Measurements from ENCODE around the gene APOA4. TPM values are rescaled to one million over a fixed set of nuclear protein-coding genes. Genes with fewer than 3 reads are reported as not detected.

Gene APOA4
- polyA plus RNA-seq, 1 of the 3 experiments (the other 2 are of a cell fraction), result not detected

GRCh38 chr11:116788975-116789374, 34.1 kb downstream of the APOA4 start:
- Histone ChIP-seq H3K9me2 (no peaks in the 10 kb centered on the region), H4K20me1 (ENCODE audit: insufficient read depth) (no peaks in the 10 kb centered on the region), H3K36me3 (replicated peaks in 1 of 2; ENCODE audit: control insufficient read depth in 1 of 2, insufficient read depth in 2 of 2, low read length in 1 of 2) (peaks cover 23 to 28% of the 10 kb centered on the region in 2 experiments), H3K79me2 (ENCODE audit: insufficient read depth) (peaks cover 27% of the 10 kb centered on the region), H3K27ac (ENCODE audit: low read depth in 2 of 2, low read length in 1 of 2) (no peak overlapping the region), H3K4me3 (ENCODE audit: low read depth in 2 of 2, low read length in 1 of 2) (no peak overlapping the region; a peak in 1 of 4 replicates), H2AFZ (ENCODE audit: low read depth) (no peak overlapping the region), H3K4me2 (peak overlapping the region; percentile 88; the same call in 1 of the 2 replicates), H3F3A (replicated peaks; ENCODE audit: insufficient read depth) (peaks cover 11% of the 10 kb centered on the region), H3K4me1 (ENCODE audit: control insufficient read depth in 1 of 2, insufficient read depth in 2 of 2, low read depth in 1 of 2, low read length in 1 of 2) (peaks cover 8 to 20% of the 10 kb centered on the region in 2 experiments; a peak in 3 of 4 replicates), H3K9me3 (no peaks in the 10 kb centered on the region), H3K27me3 (ENCODE audit: insufficient read depth) (no peaks in the 10 kb centered on the region), H3K9ac (no peak overlapping the region)
- CTCF ChIA-PET, result interaction anchor here (1.0 to 11.4 kb wide), 4 partner anchors 47 to 438 kb away, joined by 5 to 268 read pairs (median 16); partner anchors contain the start of gene SIK3
- WGBS (ENCODE audit: low lambda C conversion rate), result 100% methylated on average over 3 of the region's 4 CpGs
- DNase-seq, result no peak
- POLR2A ChIA-PET, result interaction anchor here (1.2 kb wide), 1 partner anchor 310 kb away, joined by 3 read pairs; no protein-coding TSS in a partner anchor
- TF ChIP-seq IRF3 (IDR thresholded peaks at IDR 0.05; ENCODE audit: low read depth, low read length) (no peak), PBX3 (IDR thresholded peaks at IDR 0.05) (no peak), TAF1 (IDR thresholded peaks at IDR 0.05; ENCODE audit: borderline replicate concordance, low read depth, low read length) (no peak), YY1 (IDR thresholded peaks at IDR 0.05; ENCODE audit: low read depth) (no peak), POLR2AphosphoS5 (IDR thresholded peaks at IDR 0.05; ENCODE audit: low read depth, low read length) (no peak)

- Histone ChIP-seq H4K20me1 (ENCODE audit: insufficient read depth) (no peaks in the 10 kb centered on the region), H3K4me2 (peak overlapping the region; percentile 88), H3K4me1 (ENCODE audit: control insufficient read depth in 1 of 2, insufficient read depth in 2 of 2, low read depth in 1 of 2, low read length in 1 of 2) (peaks cover 8 to 20% of the 10 kb centered on the region in 2 experiments; a peak in 3 of 4 replicates), H3K36me3 (replicated peaks in 1 of 2; ENCODE audit: control insufficient read depth in 1 of 2, insufficient read depth in 2 of 2, low read length in 1 of 2) (peaks cover 27 to 32% of the 10 kb centered on the region in 2 experiments), H3K9me3 (no peaks in the 10 kb centered on the region), H3K27me3 (ENCODE audit: insufficient read depth) (no peaks in the 10 kb centered on the region), H3K9me2 (no peaks in the 10 kb centered on the region), H3F3A (replicated peaks; ENCODE audit: insufficient read depth) (peaks cover 10% of the 10 kb centered on the region), H3K4me3 (ENCODE audit: low read depth in 2 of 2, low read length in 1 of 2) (peak overlapping the region; percentile 75 to 93), H2AFZ (ENCODE audit: low read depth) (peak overlapping the region; percentile 98), H3K9ac (peak overlapping the region; percentile 90), H3K27ac (ENCODE audit: low read depth in 2 of 2, low read length in 1 of 2) (peak overlapping the region; percentile 58 to 70; a peak in 2 of 4 replicates), H3K79me2 (ENCODE audit: insufficient read depth) (peaks cover 27% of the 10 kb centered on the region)
- ChIA-PET CTCF (interaction anchor here (0.8 to 11.4 kb wide), 5 partner anchors 14 to 438 kb away, joined by 3 to 268 read pairs (median 7); partner anchors contain the start of gene SIK3), POLR2A (interaction anchor here (1.0 to 1.7 kb wide), 4 partner anchors 15 to 355 kb away, joined by 3 to 8 read pairs (median 4); partner anchors contain the start of genes APOA1 and PAFAH1B2)
- TF ChIP-seq FOXM1 (IDR thresholded peaks at IDR 0.05; ENCODE audit: low read depth), result no peak
- TF ChIP-seq GABPA (IDR thresholded peaks at IDR 0.05; ENCODE audit: low read depth), result no peak
- TF ChIP-seq ELF1 (IDR thresholded peaks at IDR 0.05), result no peak
- no peak for TF ChIP-seq EP300 (IDR thresholded peaks at IDR 0.05; ENCODE audit: borderline replicate concordance in 1 of 2, low read depth in 1 of 2, low read length in 1 of 2)
- no peak for TF ChIP-seq SMC3 (IDR thresholded peaks at IDR 0.05; ENCODE audit: low read depth, low read length)
- no peak for TF ChIP-seq CHD2 (IDR thresholded peaks at IDR 0.05; ENCODE audit: low read length, partially characterized antibody)
- TF ChIP-seq ZBTB33 (IDR thresholded peaks at IDR 0.05; ENCODE audit: borderline replicate concordance, low read depth), result no peak
- no peak for TF ChIP-seq NFIC (IDR thresholded peaks at IDR 0.05; ENCODE audit: borderline replicate concordance)
- TF ChIP-seq GATA2 (CRISPR knock-in tag; IDR thresholded peaks at IDR 0.05), result no peak
- no peak for TF ChIP-seq TEAD4 (IDR thresholded peaks at IDR 0.05; ENCODE audit: borderline replicate concordance, insufficient read depth)
- no peak for TF ChIP-seq TAF1 (IDR thresholded peaks at IDR 0.05; ENCODE audit: borderline replicate concordance, low read depth, low read length)
- no peak for TF ChIP-seq RCOR1 (IDR thresholded peaks at IDR 0.05; ENCODE audit: low read length)
- peak; percentile 26 for DNase-seq
- WGBS (ENCODE audit: low lambda C conversion rate), result 53% methylated on average over 4 of the region's 4 CpGs
These were observed 34.6 kb downstream of the APOA4 start for GRCh38 chr11:116788534-116788933.

Measured in SK-N-SH (cell line).